Stimulated activated effector memory CD8-positive, alpha-beta T cell treated with anti-CD3 and anti-CD28 coated beads, Interleukin-12 subunit alpha, Interleukin-12 subunit beta, amount 100 ng/mL, for 72 hours (primary cell): ENCODE measurements around the gene EMP3.

Source experiments
- ATAC-seq: fragments of 150-1000 bp; cut with Tn5 transposase; 2 replicates; pipeline ENCODE4 v1.10.0; 2021
- DNase-seq, 2 donors: peaks; one replicate each; pipeline ENCODE4 v3.0.0; 2021 to 2022; ENCODE audit warnings: low spot score in 2 of 2
- H3K27ac Mint-ChIP-seq: one replicate; pipeline ENCODE4 v1.8.0; 2022; ENCODE audit warnings: mild to moderate bottlenecking, mixed read lengths
- H3K36me3 Mint-ChIP-seq: one replicate; pipeline ENCODE4 v1.8.0; 2022; ENCODE audit warnings: mild to moderate bottlenecking, mixed read lengths
- H3K4me1 Mint-ChIP-seq: one replicate; pipeline ENCODE4 v1.8.0; 2022; ENCODE audit warnings: mixed read lengths
- H3K4me3 Mint-ChIP-seq: one replicate; pipeline ENCODE4 v1.8.0; 2022; ENCODE audit warnings: mild to moderate bottlenecking, mixed read lengths
- H3K9me3 Mint-ChIP-seq: one replicate; pipeline ENCODE4 v1.8.0; 2022; ENCODE audit warnings: mixed read lengths

EMP3 gene

GRCh38 chr19:48332662-48333466 lies 7.5 kb downstream of the EMP3 start:
- Mint-ChIP-seq H3K36me3 (peaks cover 62% of the 10 kb centered on the region), H3K9me3 (no peaks in the 10 kb centered on the region), H3K4me3 (peak overlapping the region; percentile 98), H3K4me1 (peaks cover 60% of the 10 kb centered on the region), H3K27ac (peak overlapping the region; percentile 93)
- ATAC-seq (peak; percentile 75), DNase-seq (peak; percentile 74 to 95)

- DNase-seq (peak; percentile 86 to 92), ATAC-seq (peak; percentile 86)
- Mint-ChIP-seq H3K4me1 (peaks cover 61% of the 10 kb centered on the region), H3K9me3 (no peaks in the 10 kb centered on the region), H3K27ac (peak overlapping the region; percentile 93), H3K36me3 (peaks cover 53% of the 10 kb centered on the region), H3K4me3 (peak overlapping the region; percentile 98)
Measured at GRCh38 chr19:48333467-48334384, 8.4 kb downstream of the EMP3 start.

GRCh38 chr19:48338253-48338755 lies 13.0 kb downstream of the EMP3 start:
- DNase-seq = no peak
- H3K27ac Mint-ChIP-seq = peak overlapping the region; percentile 48
- H3K4me1 Mint-ChIP-seq = peaks cover 21% of the 10 kb centered on the region
- no peaks in the 10 kb centered on the region for H3K9me3 Mint-ChIP-seq
- no peak for ATAC-seq
- H3K36me3 Mint-ChIP-seq = peaks cover 8% of the 10 kb centered on the region
- H3K4me3 Mint-ChIP-seq = no peak overlapping the region

GRCh38 chr19:48338802-48339503 lies 13.6 kb downstream of the EMP3 start:
- no peak overlapping the region for H3K4me3 Mint-ChIP-seq
- no peak for ATAC-seq
- no peaks in the 10 kb centered on the region for H3K9me3 Mint-ChIP-seq
- H3K4me1 Mint-ChIP-seq = peaks cover 17% of the 10 kb centered on the region
- DNase-seq = no peak
- peaks cover 4% of the 10 kb centered on the region for H3K36me3 Mint-ChIP-seq
- peak overlapping the region; percentile 48 for H3K27ac Mint-ChIP-seq

GRCh38 chr19:48340995-48341394 lies 15.6 kb downstream of the EMP3 start:
- Mint-ChIP-seq H3K27ac (peak overlapping the region; percentile 54), H3K4me1 (peaks cover 6% of the 10 kb centered on the region), H3K36me3 (no peaks in the 10 kb centered on the region), H3K4me3 (no peak overlapping the region), H3K9me3 (no peaks in the 10 kb centered on the region)
- no peak for ATAC-seq
- no peak for DNase-seq

- Mint-ChIP-seq H3K27ac (no peak overlapping the region), H3K4me1 (peaks cover 6% of the 10 kb centered on the region), H3K9me3 (no peaks in the 10 kb centered on the region), H3K36me3 (no peaks in the 10 kb centered on the region), H3K4me3 (no peak overlapping the region)
- DNase-seq (no peak), ATAC-seq (no peak)
Measured at GRCh38 chr19:48341515-48342413, 16.4 kb downstream of the EMP3 start.

GRCh38 chr19:48342414-48342738 lies 17.0 kb downstream of the EMP3 start:
- no peak for ATAC-seq

GRCh38 chr19:48342841-48343540 lies 17.6 kb downstream of the EMP3 start:
- H3K9me3 Mint-ChIP-seq = no peaks in the 10 kb centered on the region
- H3K4me3 Mint-ChIP-seq = no peak overlapping the region
- H3K36me3 Mint-ChIP-seq = no peaks in the 10 kb centered on the region
- peaks cover 5% of the 10 kb centered on the region for H3K4me1 Mint-ChIP-seq
- DNase-seq (no peak), ATAC-seq (no peak)
- H3K27ac Mint-ChIP-seq = no peak overlapping the region

More at GRCh38 chr19:48342414-48342738, 17.0 kb downstream of the EMP3 start:
- no peaks in the 10 kb centered on the region for H3K9me3 Mint-ChIP-seq
- DNase-seq = no peak
- peaks cover 6% of the 10 kb centered on the region for H3K4me1 Mint-ChIP-seq
- no peak overlapping the region for H3K4me3 Mint-ChIP-seq
- H3K36me3 Mint-ChIP-seq = no peaks in the 10 kb centered on the region
- no peak overlapping the region for H3K27ac Mint-ChIP-seq

GRCh38 chr19:48344892-48345291 lies 19.5 kb downstream of the EMP3 start:
- Mint-ChIP-seq H3K9me3 (no peaks in the 10 kb centered on the region), H3K27ac (no peak overlapping the region), H3K4me3 (no peak overlapping the region), H3K36me3 (no peaks in the 10 kb centered on the region), H3K4me1 (no peaks in the 10 kb centered on the region)
- DNase-seq = no peak
- no peak for ATAC-seq

- Mint-ChIP-seq H3K9me3 (no peaks in the 10 kb centered on the region), H3K36me3 (no peaks in the 10 kb centered on the region), H3K4me1 (peaks cover 4% of the 10 kb centered on the region), H3K4me3 (no peak overlapping the region), H3K27ac (no peak overlapping the region)
- DNase-seq (no peak), ATAC-seq (no peak)
Measured at GRCh38 chr19:48346191-48346590, 20.8 kb downstream of the EMP3 start.

GRCh38 chr19:48348045-48348444 lies 22.7 kb downstream of the EMP3 start:
- Mint-ChIP-seq H3K4me1 (peaks cover 10% of the 10 kb centered on the region), H3K4me3 (no peak overlapping the region), H3K27ac (no peak overlapping the region), H3K36me3 (no peaks in the 10 kb centered on the region), H3K9me3 (no peaks in the 10 kb centered on the region)
- DNase-seq = no peak
- no peak for ATAC-seq

- Mint-ChIP-seq H3K36me3 (no peaks in the 10 kb centered on the region), H3K4me3 (no peak overlapping the region), H3K9me3 (no peaks in the 10 kb centered on the region), H3K4me1 (peaks cover 10% of the 10 kb centered on the region), H3K27ac (no peak overlapping the region)
- DNase-seq (no peak), ATAC-seq (no peak)
Measured at GRCh38 chr19:48348737-48349136, 23.4 kb downstream of the EMP3 start.

- DNase-seq (no peak), ATAC-seq (no peak)
- H3K27ac Mint-ChIP-seq = peak overlapping the region; percentile 26
- H3K4me3 Mint-ChIP-seq = no peak overlapping the region
- peaks cover 10% of the 10 kb centered on the region for H3K4me1 Mint-ChIP-seq
- H3K9me3 Mint-ChIP-seq = no peaks in the 10 kb centered on the region
- H3K36me3 Mint-ChIP-seq = no peaks in the 10 kb centered on the region
Measured at GRCh38 chr19:48350856-48351255, 25.5 kb downstream of the EMP3 start.

GRCh38 chr19:48351341-48351752 lies 26.0 kb downstream of the EMP3 start:
- Mint-ChIP-seq H3K4me3 (no peak overlapping the region), H3K36me3 (no peaks in the 10 kb centered on the region), H3K27ac (peak overlapping the region; percentile 26), H3K4me1 (peaks cover 10% of the 10 kb centered on the region), H3K9me3 (no peaks in the 10 kb centered on the region)
- peak; percentile 74 to 92 for DNase-seq
- ATAC-seq = peak; percentile 91
